Lower lobe of right lung (tissue), 2 donors: ENCODE data around the gene DLL3. TPM values are rescaled to one million over a fixed set of nuclear protein-coding genes. Genes with fewer than 3 reads are reported as not detected.

Experiments used
- ATAC-seq, 2 donors: fragments of 200-7000 bp; cut with Tn5 transposase; one replicate each; pipeline ENCODE4 v1.9.1; 2020 to 2022; ENCODE audit warnings: mild to moderate bottlenecking in 2 of 2, moderate library complexity in 2 of 2
- DNase-seq: peaks from one replicate; pipeline ENCODE4 v3.0.0-alpha.2; 2020
- H3K27ac ChIP-seq: fragments of 200-600 bp; one replicate; pipeline ENCODE4 v1.8.0; 2022
- H3K27me3 ChIP-seq: fragments of 200-600 bp; one replicate; pipeline ENCODE4 v1.8.0; 2022; ENCODE audit warnings: low read depth
- H3K36me3 ChIP-seq: fragments of 200-600 bp; one replicate; pipeline ENCODE4 v1.8.0; 2022; ENCODE audit warnings: mild to moderate bottlenecking
- H3K4me1 ChIP-seq: fragments of 200-600 bp; one replicate; pipeline ENCODE4 v1.8.0; 2022
- H3K4me3 ChIP-seq: fragments of 200-600 bp; one replicate; pipeline ENCODE4 v1.8.0; 2022; ENCODE audit warnings: mild to moderate bottlenecking
- H3K9me3 ChIP-seq: fragments of 200-600 bp; one replicate; pipeline ENCODE4 v1.8.0; 2022
- intact Hi-C: fragments of 100-400 bp; cut with DNase I; formaldehyde crosslinking; loops from one replicate; pipeline ENCODE4 v1.11.0; 2022
- total RNA-seq: library from RNA; stranded (reverse); fragmentation: NEBNext Ultra II Directional; extraction: Animal tissue kit (Norgen Biotek cat#: 25700); gene quantifications from one replicate; pipeline ENCODE4 v1.2.1, GENCODE V29; 2021
- TF ChIP-seq, protein P1 (sequence below): fragments of 200-600 bp; IDR thresholded peaks from one replicate; pipeline ENCODE4 v1.8.0; 2022; ENCODE audit warnings: antibody characterized with exemption, mild to moderate bottlenecking
- donor health status: DM: no; HTN: yes; CAD: no; lungs with severe emphysema.

DLL3 gene
- total RNA-seq, 1 donor from 2014 or later: not detected

DNA sequence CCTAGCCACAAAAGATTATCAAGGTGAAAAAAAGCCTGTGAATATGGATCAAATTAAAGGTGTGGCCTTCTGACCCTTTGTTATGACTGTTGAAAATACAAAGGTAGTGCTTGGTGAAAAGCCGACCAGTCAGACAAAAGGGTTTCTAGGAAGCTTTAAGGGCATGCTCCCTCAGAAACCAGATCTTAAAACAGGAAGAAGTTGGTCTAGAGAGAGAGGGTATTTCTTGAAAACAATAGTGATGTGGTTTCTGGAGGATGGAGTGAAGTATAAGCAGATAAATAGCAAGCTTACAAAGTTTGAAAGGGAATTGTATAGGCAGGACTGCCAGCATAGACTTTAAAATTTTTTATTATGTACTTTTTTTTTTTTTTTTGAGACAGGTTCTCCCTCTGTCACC is 46.2 kb downstream of the DLL3 start:
- H3K9me3 ChIP-seq: no peaks in the 10 kb centered on the region
- DNase-seq (no peak), ATAC-seq (no peak)
- no peaks in the 10 kb centered on the region for H3K36me3 ChIP-seq
- peaks cover 5% of the 10 kb centered on the region for H3K4me1 ChIP-seq
- H3K27ac ChIP-seq: no peak overlapping the region
- no peak overlapping the region for H3K4me3 ChIP-seq
- TF ChIP-seq, protein P1, sequence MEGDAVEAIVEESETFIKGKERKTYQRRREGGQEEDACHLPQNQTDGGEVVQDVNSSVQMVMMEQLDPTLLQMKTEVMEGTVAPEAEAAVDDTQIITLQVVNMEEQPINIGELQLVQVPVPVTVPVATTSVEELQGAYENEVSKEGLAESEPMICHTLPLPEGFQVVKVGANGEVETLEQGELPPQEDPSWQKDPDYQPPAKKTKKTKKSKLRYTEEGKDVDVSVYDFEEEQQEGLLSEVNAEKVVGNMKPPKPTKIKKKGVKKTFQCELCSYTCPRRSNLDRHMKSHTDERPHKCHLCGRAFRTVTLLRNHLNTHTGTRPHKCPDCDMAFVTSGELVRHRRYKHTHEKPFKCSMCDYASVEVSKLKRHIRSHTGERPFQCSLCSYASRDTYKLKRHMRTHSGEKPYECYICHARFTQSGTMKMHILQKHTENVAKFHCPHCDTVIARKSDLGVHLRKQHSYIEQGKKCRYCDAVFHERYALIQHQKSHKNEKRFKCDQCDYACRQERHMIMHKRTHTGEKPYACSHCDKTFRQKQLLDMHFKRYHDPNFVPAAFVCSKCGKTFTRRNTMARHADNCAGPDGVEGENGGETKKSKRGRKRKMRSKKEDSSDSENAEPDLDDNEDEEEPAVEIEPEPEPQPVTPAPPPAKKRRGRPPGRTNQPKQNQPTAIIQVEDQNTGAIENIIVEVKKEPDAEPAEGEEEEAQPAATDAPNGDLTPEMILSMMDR: no peak
- intact Hi-C loops: no loop called here
- H3K27me3 ChIP-seq: peaks cover 4% of the 10 kb centered on the region

DNA sequence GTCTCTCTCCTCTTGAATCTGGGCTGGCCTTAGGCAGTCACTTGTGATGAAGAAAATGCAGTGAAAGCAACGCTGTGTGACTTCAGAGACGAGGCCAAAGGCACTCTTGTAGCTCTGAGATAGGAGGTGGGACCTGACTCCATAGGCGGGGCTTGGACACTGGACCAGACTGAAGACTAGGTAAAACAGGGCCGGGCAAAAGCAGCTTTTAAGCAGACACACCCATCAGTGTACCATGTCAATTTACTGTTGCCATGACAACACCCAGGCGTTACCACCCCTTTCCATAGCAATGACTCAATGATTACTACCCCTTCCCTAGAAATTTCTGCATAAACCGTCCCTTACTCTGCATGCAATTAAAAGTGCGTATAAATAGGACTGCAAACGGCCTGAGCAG is 47.9 kb downstream of the DLL3 start:
- Histone ChIP-seq H3K4me1 (peaks cover 2% of the 10 kb centered on the region), H3K36me3 (no peaks in the 10 kb centered on the region), H3K27ac (no peak overlapping the region), H3K27me3 (peaks cover 4% of the 10 kb centered on the region), H3K9me3 (no peaks in the 10 kb centered on the region), H3K4me3 (no peak overlapping the region)
- ATAC-seq (no peak), DNase-seq (no peak)
- TF ChIP-seq, protein P1: no peak
- intact Hi-C loops: no loop called here

DNA sequence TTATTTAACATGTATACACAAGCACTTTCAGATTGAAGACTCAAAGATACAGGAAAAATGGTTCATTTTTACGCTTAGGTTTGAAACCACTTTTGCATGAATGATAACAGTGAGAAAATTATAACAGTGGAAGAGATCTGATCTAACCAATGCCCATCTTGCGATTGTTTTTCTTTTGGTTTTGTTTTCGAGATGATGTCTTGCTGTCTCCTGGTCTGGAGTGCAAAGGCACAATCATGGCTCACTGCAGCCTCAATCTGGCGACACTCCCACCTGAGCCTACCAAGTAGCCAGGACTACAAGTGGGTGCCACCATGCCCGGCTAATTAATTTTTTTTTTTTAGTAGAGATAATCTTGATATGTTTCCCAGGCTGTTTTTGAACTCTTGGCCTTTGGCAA is 51.5 kb downstream of the DLL3 start:
- Histone ChIP-seq H3K4me3 (no peak overlapping the region), H3K4me1 (peaks cover 7% of the 10 kb centered on the region), H3K27ac (no peak overlapping the region), H3K27me3 (no peaks in the 10 kb centered on the region), H3K36me3 (no peaks in the 10 kb centered on the region), H3K9me3 (no peaks in the 10 kb centered on the region)
- no peak for ATAC-seq
- no peak for DNase-seq
- intact Hi-C loops: loop anchor here (10.0 kb wide), 1 partner anchor 125 kb away; no protein-coding TSS in a partner anchor
- TF ChIP-seq, protein P1: no peak

DNA sequence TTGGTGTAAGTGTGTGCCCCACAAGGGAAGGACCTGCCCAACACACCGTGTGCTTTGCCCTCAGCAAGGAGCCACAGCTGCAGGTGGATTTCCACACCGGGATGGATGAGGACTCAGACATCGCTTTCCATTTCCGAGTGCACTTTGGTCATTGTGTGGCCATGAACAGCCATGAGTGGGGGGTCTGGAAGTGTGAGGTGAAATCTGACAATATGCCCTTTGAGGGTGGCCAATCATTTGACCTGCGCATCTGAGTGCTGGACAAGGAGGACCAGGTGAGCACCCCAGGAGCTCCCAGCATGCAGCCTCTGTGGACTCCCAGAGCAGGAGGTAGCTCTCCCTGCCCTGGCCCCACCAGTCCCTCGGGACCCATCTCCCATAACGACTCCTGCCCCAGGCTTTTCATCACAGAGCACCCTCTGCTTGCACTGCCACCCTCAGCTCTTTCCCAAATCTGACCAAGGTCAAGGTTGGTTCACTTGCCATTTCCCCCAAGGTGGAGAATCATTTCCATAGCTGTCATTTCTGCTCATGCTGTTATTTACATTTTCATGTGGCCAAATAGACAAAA is 54.4 kb downstream of the DLL3 start:
- H3K27me3 ChIP-seq: no peaks in the 10 kb centered on the region
- H3K27ac ChIP-seq: no peak overlapping the region
- TF ChIP-seq, protein P1: no peak
- H3K9me3 ChIP-seq: no peaks in the 10 kb centered on the region
- DNase-seq (no peak), ATAC-seq (no peak)
- no peak overlapping the region for H3K4me3 ChIP-seq
- intact Hi-C loops: loop anchor here (10.0 kb wide), 1 partner anchor 122 kb away; no protein-coding TSS in a partner anchor
- H3K36me3 ChIP-seq: no peaks in the 10 kb centered on the region
- H3K4me1 ChIP-seq: peaks cover 16% of the 10 kb centered on the region

DNA sequence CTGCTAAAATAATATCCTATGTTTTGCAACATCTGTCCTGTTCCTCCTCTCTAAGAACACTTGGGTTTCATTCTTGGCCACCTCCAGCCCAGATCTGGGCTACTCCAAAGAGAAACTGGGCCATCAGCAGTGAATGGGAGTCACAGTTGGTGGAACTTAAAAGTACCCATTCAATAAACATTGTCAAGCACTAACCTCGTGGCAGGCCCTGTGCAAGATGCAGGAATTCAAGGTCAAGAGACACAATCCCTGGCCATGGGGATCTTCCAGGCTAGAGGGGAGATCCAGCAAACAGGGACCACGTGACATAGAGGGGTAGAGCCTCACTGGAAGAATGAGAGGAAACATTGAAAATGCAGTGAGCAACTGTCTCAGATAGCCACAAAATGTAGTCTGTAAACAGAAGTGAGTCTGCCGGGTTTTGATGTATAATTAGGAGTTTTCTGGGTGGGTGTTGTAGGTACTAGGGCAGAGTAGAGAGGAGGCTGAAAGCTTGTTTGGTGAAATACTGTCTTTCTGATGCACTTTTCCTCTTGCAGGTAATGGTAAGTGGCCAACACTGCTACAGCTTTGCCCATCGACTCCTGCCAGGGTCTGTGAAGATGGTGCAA is 56.1 kb downstream of the DLL3 start:
- DNase-seq (no peak), ATAC-seq (no peak)
- Histone ChIP-seq H3K4me3 (no peak overlapping the region), H3K27ac (no peak overlapping the region), H3K36me3 (no peaks in the 10 kb centered on the region), H3K27me3 (no peaks in the 10 kb centered on the region), H3K9me3 (no peaks in the 10 kb centered on the region), H3K4me1 (peaks cover 22% of the 10 kb centered on the region)
- TF ChIP-seq, protein P1: no peak
- intact Hi-C loops: loop anchor here (10.0 kb wide), 1 partner anchor 120 kb away; no protein-coding TSS in a partner anchor
